Left renal cortex interstitium (tissue), 4 donors: ENCODE results near the gene PRR5. TPM values are rescaled to one million over a fixed set of nuclear protein-coding genes. Genes with fewer than 3 reads are reported as not detected.
"Not testable (repeated sequence)": the region's sequence is repeated elsewhere in the genome, so short reads cannot be mapped to it uniquely, and the experiment has no call there.

Experiments used
- DNase-seq, 4 donors: peaks; one replicate each; pipeline ENCODE4 v3.0.0-alpha.2; 2013; ENCODE audit warnings: low read depth in 4 of 4, low spot score in 2 of 4, missing footprints in 1 of 4
- polyA plus RNA-seq, 4 donors: library from polyadenylated mRNA; unstranded; fragments of 120-200 nt; gene quantifications; one replicate each; pipeline ENCODE4 v1.2.1, GENCODE V29; 2013; ENCODE audit not compliant: insufficient read length in 4 of 4

Gene PRR5, protein sequence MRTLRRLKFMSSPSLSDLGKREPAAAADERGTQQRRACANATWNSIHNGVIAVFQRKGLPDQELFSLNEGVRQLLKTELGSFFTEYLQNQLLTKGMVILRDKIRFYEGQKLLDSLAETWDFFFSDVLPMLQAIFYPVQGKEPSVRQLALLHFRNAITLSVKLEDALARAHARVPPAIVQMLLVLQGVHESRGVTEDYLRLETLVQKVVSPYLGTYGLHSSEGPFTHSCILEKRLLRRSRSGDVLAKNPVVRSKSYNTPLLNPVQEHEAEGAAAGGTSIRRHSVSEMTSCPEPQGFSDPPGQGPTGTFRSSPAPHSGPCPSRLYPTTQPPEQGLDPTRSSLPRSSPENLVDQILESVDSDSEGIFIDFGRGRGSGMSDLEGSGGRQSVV
- 10 to 100 TPM; 22.3 to 39.1 (median 32.1) TPM for polyA plus RNA-seq

DNA sequence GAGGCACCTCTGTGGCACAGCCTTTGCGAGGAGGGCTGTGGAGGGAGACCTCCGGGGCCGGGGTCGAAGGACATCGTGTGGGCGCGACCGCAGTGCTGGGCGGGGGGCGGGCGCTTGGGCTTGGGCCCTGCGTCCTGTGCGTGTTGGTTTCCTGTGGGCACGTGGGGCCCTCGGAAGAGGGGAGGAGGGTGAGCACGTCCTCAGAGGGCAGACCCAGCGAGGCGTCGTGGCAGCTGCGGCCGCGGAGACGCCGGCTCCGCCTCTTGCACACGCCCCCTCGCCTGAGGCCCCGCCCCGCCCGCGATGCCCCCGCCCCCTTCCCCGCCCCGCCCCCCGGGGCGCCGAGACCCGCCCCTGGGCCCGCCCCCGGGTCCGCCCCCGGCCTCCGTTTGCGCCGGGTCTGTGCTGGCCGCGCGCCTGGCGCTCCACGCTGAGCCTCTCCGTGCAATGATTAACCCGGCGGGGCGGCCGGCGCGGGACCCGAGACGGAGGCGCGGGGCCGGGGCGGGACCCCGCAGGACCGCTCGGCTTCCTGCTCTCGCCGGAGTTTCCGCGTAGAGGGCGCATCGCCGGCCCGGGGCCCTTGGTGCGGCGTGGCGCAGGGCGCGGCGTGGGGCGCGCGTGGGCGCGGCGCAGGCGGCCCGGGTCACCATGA, at the start of gene PRR5:
Gene PRR5, plus strand, starts transcription at position 381 of the 655 bp plus-strand sequence. Its CDS starts 271 bp downstream, at position 652.
- peak in 1 of 4 donors; percentile 53 for DNase-seq

DNA sequence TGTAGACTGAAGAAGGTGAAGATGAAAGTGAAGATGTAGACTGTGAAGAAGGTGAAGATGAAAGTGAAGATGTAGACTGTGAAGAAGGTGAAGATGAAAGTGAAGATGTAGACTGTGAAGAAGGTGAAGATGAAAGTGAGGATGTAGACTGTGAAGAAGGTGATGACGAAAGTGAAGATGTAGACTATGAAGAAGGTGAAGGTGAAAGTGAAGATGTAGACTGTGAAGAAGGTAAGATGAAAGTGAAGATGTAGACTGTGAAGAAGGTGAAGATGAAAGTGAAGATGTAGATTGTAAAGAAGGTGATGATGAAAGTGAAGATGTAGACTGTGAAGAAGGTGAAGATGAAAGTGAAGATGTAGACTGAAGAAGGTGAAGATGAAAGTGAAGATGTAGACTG, 49.1 kb upstream of the PRR5 start:
- not testable (repeated sequence) for DNase-seq

DNA sequence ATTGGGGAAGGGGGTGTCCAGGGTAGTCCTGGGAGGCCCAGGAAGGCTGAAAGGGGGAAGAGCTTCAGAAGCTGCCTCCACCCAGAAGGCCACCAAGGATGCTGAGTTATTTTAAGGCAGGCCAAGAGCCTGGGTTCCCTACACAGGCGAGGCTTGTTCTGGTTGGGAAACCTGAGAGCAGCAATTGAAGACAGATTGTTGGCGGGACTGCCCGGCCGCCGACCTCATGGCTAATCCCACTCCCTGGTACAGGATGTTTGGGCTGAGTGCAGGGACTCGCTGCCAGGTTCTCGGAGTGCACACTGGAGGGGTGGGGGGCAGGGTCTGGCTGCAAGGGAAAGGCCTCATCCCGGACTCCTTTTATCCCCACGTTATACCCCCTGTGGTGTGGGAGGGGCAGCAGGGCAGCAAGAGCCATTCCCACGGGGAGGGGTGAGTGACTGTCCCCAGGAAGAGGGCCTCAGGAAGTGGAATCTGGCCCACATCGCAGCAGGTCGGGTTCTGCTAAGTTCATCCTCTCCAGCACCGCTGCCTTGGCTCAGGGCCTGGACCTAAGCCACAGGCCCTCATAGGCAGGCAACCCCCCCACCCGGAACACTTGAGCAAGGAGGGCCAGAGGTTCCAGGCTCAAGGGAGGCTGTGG, 43.6 kb upstream of the PRR5 start:
- DNase-seq: no peak

DNA sequence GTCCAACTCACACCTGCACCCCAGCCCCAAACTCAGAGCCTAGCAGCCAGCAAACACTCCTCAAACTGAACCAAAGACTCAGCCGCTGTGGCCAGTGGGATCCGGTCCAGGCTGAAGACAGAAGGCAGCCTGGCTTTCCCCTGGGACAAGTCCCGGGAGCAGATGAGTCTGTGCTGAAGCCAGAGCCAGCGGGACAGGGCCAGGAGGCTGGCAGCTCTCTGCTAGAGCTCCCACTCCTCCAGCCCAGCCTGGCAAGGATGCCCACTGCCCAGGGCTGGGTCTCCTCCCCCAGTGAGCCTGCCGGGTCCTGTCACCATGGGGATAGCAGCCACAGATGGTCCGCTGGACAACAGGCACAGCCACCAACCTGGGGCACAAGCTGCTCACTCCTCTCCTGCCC, 42.9 kb upstream of the PRR5 start:
- no peak for DNase-seq

DNA sequence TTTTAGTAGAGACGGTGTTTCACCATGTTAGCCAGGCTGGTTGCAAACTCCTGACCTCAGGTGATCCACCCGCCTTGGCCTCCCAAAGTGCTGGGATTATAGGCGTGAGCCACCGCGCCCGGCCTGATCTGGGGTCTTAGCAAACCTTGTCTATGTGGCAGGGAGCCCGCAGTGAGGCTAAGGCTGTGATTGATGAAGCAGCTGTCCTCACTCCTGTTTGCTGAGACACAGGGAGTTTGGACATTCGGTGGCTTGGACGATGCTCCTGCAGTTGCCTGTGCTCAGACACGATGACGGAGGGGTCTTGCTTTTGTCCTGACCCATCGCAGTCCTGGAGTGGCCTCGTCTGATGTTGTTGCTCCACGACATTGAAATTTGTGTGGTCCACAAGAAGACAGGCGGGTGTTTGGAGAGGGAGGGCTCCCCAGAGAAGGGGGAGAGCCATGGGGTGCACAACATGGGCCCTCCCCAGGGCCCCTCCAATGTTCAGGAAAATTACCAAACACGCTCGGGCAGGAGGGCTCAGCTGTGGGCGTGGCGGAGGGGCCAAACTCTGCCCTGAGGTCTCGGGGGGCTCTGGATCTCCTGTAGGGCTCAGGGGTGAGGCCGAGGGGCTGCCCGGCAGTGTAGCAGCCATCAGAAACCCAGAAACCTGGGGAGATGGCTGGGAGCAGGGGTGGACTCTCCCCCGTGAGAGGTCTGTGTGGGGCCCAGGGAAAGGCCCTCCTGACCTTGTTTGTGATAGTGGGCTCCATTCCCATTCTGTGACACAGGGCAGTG, 41.8 kb upstream of the PRR5 start:
- no peak for DNase-seq

DNA sequence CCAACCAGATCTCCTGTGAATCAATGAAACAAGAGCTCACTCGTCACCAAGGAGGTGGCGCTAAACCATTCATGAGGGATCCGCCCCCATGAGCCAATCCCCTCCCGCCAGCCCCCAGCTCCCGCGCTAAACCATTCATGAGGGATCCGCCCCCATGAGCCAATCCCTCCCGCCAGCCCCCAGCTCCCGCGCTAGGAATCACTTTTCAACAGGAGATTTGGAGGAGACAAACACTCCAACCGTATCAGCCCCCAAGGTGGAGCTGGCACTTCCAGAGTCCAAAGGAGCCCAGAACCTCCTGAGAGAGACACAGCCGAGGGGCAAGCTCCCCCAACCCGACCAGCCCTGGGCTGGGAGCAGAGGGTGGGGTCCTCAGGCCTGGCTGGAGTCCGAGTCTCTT, 40.9 kb upstream of the PRR5 start:
- peak in 1 of 4 donors; percentile 59 for DNase-seq

DNA sequence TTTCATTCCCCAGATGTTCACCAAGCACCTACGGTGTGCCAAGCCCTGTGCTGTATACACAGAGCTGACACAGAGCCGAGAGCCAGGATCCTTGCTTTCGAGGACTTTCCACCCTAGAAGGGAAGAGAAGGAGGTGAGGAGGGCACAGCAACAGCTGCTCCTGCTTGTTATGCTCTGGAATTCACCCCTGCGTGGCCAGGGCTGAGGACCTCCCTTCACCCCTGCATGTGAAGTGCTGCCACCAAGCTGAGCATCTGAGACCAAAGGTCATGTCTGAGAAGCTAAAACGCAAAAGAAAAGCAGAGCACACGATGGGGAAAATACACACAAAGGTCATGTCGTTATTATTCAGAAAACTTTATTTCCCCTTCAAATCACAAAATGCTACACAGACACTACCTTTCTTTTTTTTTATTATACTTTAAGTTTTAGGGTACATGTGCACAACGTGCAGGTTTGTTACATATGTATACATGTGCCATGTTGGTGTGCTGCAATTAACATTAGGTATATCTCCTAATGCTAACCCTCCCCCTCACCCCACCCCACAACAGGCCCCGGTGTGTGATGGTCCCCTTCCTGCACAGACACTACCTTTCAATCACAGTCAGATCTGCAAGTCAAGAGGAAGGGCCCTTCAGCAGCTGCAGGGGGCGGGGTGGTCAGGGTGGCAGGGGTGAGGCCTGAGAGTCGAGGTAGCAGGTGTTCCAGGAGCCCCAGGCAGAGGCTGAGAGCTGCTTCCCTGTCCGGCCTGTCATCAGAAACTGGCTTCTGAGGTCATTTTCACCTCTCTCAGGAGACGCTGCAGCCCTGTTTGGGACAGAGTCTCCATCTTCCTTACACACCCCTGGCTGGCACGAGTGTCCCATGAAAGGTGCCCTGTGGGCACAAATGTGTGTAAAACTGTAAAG, 40.1 kb upstream of the PRR5 start:
- no peak for DNase-seq

DNA sequence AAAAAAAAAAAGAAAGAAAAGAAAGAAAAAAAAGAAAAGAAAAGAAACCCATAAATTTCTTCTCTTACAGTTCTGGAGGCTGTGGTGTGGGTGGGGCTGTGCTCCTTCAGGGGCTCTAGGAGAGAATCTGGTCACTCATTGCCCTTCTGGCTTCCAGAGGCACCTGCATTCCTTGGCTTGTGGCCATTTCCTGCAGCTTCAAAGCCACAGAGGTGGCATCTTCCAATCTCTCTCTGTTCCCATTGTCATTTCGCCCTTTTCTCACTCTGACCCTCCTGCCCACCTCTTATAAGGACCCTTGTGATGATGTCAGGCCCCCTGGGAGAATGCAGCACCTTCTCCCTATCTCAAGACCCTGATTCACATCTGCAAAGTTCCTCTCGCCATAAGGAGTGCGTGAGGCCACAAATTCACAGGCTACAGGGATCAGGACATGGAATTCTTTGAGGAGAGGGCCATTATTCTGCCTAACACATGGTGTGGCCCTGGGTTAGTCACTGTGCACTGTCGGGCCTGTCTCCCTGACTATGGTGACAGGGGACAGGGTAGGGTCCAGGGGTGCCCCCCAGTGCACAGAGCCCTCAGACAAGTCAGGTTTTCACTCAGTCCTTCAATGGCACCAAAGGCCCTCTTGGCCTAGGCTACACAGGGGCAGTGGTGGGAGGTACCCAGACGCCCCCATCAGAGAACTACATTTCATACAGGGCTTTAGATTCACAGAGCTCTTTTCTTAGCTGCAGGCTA, 38.6 kb upstream of the PRR5 start:
- no peak for DNase-seq

DNA sequence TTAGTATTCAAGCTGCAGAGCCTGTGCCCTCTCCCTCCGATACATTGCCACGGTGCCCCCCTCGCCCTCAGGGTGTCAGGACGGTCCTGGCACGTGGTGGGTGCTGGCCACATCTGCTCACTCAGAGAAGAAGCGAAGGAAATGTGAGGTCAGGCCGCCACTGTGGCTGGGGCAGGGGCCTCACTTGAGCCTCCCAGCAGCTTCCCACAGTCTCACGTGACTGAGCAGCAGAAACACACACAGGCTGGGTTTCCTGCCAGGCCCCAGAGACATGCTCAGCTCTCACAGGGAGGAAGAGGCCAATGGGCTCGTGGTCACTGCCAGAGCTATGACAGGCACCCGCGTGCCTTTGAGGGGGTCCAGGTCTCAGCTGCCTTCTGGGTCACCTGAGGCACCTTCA, 37.9 kb upstream of the PRR5 start:
- DNase-seq: no peak

DNA sequence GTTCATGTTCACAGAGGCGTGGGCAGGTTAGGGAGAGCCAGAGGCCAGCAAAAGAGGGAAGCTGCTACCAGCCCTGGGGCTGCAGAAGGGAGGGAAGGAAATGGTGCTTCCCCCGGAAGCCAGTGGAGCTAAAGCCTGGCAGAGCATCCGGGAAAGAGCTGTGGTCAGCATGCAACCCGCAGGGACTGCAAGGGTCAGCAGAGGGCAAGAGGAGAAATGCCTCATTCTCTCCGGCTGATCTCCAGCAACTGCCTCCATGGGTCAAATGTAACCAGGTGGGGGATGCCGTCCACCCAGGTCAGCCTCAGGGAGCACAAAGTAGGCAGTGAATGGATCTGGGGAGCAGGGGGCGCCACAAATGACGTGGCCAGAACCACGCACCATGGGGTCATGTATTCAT, 36.9 kb upstream of the PRR5 start:
- no peak for DNase-seq

DNA sequence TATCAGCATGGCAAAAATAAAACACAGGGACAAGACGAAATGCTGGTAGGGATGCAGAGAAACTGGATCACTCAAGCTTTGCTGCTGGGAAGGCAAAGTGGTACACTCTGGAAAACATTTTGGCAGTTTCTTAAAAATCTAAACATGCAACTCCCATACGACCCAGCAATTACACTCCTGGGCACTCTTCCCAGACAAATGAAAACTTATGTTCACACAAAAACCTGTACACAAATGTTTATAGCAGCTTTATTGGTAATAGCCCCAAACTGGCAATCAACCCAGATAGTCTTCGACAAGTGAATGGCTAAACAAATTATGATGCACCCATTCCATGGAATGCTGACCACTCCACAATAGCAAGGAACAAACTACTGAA, 35.8 kb upstream of the PRR5 start:
- no peak for DNase-seq

DNA sequence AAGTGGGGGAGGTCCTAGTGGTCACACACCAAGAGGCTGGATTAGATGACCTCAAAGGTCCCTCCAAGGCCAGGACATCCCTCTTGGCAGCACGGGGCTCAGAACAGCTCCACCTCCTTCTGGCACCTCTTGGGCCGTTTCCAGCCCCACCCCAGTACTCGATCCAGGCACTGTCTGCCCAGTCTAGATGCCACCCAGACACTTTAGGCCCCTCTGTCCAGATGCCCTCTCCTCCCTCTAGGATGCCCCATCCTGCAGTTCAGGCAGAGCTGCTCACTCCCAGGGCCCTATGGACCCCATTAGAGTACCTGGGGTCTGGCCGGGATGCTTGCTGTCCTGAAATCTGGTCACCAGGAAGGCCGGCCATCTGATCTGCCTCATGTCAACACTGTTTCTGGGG, 34.7 kb upstream of the PRR5 start:
- no peak for DNase-seq

DNA sequence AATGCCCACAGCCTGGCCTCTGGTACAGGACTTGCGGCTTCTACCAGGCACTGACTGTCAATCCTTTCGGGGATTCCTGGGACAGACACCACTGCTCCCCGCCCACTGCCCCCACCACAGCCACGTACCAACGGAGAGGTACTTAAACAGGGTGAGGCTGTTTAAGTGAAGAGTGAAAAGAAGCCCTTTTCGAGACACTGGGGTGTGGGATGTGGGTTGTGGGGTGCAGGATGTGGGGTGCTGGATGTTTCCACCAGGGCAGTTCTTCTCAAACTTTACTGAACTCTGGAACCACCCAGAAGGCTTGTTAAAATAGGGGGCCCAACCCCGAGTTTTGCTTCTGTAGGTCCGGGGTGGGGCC, 34.2 kb upstream of the PRR5 start:
- no peak for DNase-seq

DNA sequence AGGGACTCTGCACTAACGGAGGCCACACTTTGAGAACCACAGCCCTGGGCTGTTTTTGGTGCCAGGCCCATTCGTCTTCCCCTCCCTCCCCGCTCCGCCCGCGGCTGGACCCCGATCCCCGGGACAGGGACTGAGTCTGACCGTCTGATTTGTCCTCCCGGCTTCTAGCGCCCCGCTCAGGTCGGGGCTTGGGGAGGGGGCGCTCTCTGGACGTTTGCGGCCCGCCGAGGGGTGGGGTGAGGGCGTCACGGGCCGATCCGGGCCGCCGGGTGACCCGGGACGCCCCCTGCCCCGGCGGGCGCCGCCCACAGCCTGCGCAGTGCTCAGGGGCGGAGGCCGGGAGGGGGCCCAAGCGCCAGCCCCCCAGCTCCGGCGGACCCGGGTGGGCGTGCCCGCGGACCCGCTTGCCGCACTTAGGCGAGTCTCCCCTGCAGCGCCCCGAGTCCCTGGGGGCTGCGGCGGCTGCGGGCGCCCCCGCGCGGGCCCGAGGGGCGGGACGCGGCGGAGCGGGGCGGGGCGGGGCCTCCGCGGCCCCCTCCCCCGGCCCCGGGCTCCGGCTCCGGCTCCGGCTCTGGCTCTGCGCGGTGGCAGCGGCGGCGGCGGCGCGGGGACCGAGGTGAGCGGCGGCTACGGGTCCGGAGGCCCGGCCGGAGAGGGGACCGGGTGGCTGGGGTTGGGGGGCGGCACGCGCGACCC, 33.7 kb upstream of the PRR5 start:
- no peak for DNase-seq

DNA sequence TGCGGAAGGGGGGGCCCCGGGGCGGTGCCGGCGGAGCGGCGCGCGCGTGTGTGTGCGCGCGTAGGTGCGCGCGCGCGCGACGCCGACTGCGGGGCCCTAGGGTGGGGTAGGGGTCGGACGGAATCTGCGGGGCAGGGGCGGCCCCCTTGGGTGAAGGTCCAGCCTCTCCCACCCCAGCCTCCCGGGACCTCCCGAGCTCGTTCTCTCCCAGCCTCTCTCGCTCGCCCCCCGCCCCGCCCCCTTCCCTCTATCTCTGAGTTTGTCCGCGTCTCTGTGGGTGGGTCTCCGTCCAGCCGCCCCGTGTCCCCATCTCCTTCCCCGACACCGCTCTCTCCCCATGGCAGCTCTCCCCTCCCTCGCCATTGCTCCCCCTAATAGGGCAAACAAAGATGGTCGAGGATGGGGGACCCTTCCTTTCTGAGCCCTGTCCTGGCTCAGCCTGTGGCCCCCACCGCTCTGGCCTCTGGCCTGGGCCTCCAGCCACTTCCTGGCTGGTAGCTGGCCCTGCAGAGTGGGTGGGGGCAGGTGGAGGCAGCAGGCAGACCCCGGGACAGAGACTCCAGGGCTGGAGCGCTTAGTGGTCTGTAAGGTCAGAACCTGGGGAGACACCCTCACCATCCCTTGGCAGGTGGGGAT, 33.0 kb upstream of the PRR5 start:
- no peak for DNase-seq

DNA sequence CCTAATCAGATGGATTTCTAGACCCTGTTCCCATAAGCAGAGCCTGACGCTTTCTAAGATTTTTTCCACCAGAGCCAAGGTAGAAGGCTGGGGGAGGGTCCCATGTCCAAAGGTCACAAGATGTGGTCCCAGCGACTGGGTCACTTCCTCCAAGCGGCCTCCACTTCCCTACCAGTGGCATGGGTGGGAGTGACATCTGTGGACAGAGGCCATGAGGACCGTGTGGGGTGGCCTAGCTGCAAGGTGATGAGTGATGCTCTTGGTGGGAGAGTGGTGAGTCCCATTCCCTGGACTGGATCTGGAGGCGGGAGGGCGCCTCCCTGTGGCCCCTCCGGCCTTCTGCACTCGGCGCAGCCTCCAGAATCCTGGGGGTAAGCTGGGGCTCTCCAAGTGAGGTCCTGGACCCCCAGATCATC, 32.4 kb upstream of the PRR5 start:
- no peak for DNase-seq

DNA sequence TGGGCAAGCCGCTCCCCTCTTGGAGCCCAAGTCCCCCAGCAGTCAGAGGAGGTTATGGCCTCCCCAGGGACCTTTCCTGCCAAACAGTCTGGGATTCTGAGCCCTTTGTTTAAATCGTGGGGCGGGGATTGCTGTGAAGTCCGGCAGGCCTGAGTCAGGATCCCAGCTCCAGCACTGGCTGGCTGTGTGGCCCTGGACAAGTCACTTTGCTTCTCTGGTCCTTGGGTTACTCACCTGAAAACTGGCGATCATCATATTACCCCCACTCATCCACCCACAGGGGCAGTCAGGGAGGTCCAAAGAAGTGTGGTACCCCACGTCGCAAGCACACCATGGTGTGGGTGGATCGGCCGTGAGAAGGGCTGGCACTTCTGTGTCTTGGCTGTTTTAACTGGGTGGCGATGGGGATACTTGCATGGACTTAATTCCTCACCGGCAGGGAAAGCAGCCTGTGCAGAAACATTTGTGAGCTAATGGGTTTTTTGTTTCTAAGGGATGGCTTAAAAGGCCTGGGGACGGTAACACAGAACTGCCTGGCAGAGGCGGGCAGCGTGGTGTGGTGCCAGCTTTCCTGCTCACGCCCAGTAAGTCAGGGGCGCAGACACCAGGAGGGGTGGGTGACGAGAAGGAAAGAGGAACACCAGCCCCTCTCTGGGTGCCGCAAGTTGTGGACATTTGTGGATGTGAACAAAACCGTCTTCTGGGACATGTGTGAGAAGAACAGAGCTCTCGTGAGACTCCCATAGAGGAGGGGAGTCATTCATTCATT, 31.6 kb upstream of the PRR5 start:
- DNase-seq: no peak
